Measurements from ENCODE around the gene LHFPL5. TPM values are rescaled to one million over a fixed set of nuclear protein-coding genes. Genes with fewer than 3 reads are reported as not detected.

Gene LHFPL5
- not detected for total RNA-seq
- long read RNA-seq: 0 reads

DNA sequence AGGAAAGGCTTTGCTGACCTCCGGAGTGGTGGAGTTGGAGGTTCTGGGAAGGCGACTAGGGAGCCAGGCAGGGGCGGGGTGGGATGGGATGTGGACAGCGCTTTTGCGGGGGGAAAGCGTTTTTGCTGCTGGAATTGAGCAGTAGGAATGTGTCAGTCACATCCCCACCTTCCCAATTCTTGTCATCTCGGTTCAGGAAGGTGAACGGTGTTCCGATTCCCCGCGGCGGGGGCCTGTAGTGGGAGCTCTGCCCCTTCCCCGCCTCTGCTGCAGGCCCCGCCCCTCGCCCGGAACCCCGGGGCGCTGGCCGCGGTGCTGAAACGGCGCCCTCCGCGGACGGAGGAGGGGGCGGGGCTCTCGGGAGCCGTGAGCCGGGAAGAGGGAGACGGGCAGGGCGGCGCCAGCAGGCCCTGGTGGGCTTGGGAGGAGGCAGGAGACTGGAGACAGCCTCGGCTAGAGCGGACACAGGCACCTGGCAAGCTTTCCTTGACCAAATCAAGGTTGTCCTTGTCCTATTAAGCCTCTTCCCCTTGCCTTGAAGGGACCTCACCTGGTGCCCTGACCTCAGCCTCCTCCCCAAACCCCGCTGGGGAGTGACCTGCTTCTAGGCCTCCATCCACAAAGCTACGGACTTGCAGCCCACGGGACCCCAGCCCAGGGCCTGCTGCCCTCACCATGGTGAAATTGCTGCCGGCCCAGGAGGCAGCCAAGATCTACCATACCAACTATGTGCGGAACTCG lies at the start of gene LHFPL5:
Gene LHFPL5 (plus strand): TSS at position 357 of the 741 bp plus-strand sequence. CDS start 319 bp downstream, at position 676.
- DNase-seq (ENCODE audit: low spot score): no peak
- intact Hi-C loops (cut with DNase I): no loop called here

DNA sequence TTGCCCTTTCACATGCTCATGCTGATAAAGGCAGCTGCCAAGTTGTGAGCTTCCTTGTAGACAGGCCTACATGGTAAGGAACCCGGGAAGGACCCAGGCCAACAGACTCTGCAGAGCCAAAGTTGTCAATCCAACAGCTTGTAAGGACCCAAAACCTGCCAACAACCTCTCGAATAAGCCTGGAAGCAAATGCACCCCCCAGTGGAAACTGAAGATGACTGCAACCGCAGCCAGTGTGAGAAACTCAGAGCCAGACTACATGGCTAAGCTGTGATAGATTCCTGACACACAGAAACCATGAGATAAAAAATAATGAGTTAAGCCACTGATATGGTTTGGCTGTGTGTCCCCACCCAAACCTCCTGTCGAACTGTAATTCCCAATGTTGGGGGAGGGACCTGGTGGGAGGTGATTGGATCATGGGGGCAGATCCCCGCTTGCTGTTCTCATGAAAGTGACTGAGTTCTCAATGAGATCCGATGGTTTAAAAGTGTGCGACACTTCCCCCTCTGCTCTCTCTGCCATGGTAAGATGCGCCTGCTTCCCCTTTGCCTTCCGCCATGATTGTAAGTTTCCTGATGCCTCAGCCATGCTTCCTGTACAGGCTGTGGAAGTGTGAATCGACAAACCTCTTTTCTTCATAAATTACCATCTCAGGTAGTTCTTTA lies 47.6 kb upstream of the LHFPL5 start:
- no peak for DNase-seq (ENCODE audit: low spot score)
- intact Hi-C loops (cut with DNase I): no loop called here

DNA sequence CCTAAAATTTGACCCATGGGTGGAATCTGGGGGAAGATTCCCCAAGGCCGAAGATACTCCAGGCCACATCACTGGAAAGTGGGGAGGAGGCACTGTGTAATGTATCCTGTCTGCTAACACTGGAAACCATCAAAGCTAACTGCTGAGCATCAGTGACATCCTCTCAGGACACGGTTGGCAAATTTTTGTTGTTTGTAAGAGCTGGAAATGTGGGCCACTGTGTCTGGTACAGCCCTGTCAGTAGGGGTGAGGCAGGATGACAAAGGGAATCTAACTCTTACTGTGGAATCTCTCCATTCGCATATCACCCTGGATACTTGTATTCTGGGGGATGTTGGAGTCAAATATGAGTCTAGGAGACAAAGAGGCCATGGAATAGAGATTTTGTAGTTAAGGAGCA lies 45.7 kb upstream of the LHFPL5 start:
- no peak for DNase-seq (ENCODE audit: low spot score)
- intact Hi-C loops (cut with DNase I): no loop called here

DNA sequence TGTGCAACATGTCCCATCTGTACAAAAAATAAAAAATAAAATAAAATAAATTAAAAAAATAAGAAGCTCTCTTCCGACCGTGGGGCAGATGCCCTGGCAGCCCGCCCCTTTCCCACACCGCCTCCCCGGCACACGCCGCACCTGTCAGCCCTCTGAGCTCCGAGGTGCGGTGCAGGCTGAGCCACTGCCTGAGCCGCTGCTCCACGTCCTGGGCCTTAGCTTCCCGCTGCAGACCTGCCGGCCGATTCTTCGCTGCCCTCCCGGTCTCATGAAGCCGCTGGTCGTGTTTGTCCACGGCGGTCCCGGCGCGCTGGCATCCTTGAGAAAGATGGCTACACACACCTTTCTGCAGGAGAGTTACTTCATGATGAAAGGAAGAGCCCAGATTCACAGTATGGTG lies 39.4 kb upstream of the LHFPL5 start:
- DNase-seq (ENCODE audit: low spot score): no peak
- intact Hi-C loops (cut with DNase I): no loop called here

DNA sequence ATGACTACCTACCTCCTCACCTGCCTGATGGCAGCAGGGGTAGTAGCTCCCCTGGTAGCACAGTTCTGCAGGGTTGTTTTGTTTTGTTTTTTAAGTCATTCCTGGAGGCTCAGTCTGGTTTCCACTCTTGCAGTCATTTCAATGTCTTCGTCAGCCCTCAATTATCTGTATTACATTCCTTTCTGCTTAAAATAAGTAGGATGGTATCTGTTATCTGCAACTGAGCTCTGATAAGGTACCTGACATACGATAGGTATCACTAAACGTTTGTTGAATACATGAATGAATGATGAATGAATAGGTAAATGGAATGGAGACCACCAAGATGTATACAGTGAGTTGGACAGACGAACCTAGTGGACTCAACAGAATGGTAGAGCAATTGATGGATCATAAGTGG lies 35.9 kb upstream of the LHFPL5 start:
- intact Hi-C loops (cut with DNase I): no loop called here
- DNase-seq (ENCODE audit: low spot score): no peak

DNA sequence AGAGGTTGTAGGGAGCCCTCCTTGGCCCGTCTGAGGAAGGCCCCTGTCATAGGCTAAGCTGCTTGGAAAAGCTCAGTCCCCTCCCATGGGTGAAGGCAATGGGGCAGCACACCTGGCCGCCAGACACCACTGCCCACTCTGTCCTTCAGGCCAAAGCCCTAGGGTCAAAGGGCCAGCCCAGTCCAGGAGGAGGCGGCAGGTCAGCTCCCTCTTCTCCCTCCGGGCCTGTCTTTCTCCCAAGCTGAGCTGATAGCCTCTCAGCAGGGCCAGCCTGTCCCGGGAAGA lies 33.9 kb upstream of the LHFPL5 start:
- intact Hi-C loops (cut with DNase I): no loop called here

DNA sequence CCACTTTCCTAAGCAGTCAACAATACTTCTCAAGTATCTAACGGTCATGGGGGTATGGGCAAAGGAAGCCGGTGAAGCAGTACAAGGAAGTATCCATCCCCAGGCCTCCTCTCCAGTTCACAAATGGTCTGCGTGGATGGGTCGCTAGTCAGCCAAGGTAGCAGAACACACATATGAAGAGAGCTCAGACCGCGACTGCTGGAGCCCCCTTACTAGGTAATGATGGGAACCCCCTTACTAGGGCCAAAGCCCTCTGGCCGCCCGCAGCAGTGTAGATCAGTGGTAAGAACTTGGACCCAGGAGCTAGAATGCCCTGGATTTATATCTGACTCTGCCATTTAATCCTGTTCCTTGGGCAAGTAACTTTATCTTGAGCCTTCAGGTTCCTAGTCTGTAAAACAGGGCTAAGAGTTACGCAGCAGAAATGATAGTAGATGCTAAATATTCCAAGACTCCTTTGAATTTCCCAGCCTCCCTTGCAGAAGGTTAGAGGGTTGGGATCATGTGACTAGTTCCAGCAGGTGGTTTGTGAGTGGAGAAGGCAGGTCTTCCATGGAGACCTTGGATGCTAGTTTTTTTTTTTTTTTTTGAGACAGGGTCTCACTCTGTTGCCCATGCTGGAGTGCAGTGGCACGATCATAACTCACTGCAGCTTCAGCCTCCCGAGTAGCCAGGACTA lies 30.9 kb upstream of the LHFPL5 start:
- intact Hi-C loops (cut with DNase I): no loop called here
- DNase-seq (ENCODE audit: low spot score): peak; percentile 12

More for the DNA sequence above, 33.9 kb upstream of the LHFPL5 start:
- DNase-seq (ENCODE audit: low spot score): no peak

DNA sequence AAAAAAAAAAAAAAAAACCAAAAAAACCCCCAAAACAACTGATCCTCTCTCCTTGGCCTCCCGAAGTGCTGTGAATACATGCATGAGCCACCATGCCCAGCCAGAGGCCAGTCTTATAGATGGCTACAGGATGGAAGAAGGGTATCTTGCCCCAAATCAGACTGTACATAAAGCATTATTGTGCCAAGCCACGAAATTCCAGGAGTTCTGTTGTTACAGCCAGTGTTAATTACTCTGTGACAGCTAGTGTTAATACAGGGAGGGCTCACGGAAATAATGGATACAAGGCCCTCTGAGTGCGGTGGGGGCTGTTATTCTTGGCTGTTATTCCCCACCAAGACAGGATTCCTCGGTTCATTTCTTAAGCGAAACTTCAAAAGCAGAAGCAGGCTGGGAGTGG lies 30.1 kb upstream of the LHFPL5 start:
- DNase-seq (ENCODE audit: low spot score): peak; percentile 12
- intact Hi-C loops (cut with DNase I): no loop called here

DNA sequence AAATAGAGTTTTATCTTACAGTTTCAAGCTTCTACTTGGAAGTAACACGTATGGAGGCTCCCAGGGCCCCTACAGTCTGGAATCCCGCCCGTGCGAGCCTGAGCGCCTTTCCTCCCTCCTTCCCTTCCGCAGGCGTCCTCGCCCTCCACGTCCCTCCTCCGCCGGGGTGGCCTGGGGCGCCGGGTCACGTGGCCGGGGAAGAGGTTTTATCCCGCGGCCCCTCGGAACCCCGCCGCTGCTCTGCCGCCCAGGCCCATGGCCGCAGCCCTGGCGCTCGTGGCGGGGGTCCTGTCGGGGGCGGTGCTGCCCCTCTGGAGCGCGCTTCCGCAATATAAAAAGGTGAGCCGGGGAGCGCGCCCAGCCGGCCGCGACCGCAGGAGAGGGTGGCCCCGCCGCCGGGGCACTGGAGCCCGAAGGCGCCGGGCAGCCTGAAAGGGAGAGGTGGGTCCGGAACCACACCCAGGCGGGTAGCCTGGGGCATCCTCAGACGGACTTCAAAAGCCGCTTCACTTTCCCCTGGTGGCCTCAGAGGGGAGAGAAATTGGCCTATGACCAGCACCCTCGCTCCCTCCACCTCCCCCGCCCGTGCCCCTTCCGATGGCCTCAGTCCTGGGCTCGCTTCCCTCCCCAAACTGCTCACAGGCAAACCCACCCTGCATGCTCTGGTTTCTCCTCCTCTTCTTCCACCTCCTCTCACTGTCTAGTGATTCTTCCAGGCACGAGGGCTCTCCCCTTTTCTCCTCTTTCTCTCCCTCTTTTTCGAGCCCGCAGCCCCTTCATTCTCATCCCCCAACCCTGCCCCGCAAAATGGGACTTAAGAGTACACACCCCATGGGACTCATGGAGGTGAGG lies 28.6 kb upstream of the LHFPL5 start, which contains the start of gene CLPSL2:
Gene CLPSL2 (plus strand): TSS at position 235 of the 852 bp plus-strand sequence. CDS start 21 bp downstream, at position 256.
- intact Hi-C loops (cut with DNase I): no loop called here
- peak; percentile 70 for DNase-seq (ENCODE audit: low spot score)

DNA sequence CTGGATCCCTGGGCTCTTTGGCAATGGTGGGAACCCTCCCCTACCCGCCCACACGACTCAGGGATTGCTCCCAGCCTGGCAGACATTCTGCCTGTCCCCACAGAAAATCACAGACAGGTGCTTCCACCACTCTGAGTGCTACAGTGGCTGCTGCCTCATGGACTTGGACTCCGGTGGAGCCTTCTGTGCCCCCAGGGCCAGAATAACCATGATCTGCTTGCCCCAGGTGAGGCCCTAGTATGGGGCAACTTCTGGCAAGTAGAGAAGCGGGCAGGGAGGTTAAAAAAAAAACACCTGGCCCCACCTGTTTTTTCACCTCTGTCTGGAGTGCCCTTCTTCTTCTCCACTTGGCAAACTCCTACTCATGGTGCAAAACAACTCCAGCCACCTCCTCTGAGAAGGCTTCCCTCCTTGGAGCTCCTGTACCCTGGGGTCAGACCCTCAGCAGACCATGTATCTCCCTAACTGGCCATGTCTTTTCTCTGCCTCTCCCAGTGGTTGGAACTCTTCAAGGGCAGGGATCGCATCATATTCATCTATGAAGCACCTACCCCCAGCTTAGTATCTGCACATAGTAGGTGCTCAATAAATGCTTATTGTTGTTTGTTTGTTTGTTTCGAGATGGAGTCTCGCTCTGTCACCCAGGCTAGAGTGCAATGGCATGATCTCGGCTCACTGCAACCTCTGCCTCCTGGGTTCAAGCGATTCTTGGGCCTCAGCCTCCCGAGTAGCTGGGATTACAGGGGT lies 27.6 kb upstream of the LHFPL5 start:
- DNase-seq (ENCODE audit: low spot score): no peak
- intact Hi-C loops (cut with DNase I): no loop called here

DNA sequence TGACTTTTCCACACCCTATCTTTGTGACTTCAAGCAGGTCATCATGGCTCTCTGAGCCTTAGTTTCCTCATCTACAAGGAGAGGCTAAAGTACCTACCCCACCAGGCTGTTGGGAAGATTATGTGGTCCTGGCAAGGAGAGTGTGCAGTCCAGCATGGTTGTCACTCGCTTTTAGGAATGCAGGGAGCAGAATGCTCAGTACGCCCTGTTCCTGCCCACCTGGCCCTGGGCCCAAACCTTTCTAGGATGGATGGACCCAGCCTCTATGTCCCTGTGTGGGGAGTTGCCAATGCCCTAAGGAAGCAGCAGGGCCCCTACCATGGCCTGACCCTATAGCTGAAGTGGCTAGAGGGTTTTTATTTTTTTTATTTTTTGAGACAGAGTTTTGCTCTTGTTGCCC lies 26.7 kb upstream of the LHFPL5 start:
- intact Hi-C loops (cut with DNase I): no loop called here

DNA sequence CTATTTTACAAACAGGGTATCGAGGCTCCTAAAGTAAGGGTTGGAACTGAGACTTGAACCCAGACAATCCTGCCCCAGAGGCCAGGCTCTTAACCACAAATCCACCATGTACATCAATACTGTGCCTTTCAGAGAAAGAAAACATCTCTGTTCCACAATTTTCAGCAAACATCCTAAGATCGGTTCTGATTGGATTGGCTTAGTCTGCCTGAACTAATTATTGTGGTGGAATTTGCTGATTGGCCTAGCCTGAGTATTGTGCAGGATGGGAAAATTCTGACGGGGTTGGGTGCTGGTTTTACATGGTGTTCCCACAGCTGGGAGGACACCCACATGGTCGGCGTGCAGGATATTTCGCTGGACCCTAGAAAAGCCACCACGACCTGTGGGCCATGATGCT lies 24.4 kb upstream of the LHFPL5 start, which contains the start of gene CLPSL1:
Gene CLPSL1 (plus strand): TSS at position 301 of the 400 bp plus-strand sequence. CDS start 92 bp downstream, at position 393.
- DNase-seq (ENCODE audit: low spot score): no peak
- intact Hi-C loops (cut with DNase I): no loop called here

More for the DNA sequence above, 26.7 kb upstream of the LHFPL5 start:
- no peak for DNase-seq (ENCODE audit: low spot score)

DNA sequence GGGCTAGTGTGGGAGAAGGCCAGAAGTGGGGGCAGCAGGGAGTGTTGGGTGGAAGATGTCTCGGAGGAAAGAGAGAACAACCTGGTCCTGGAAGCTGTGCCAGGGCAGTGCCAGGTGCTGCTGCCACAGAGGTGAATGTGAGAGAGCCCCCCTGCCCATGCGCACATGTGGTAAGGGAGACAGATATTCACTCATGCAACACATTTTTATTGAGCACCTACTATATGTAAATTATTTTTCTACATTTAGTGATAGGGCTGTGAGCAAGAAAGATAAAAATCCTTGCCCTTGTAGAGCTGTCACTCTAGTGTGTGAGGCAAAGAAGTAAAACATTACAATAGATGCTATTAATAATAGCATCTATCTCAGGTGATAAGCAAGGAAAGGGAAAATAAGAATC lies 23.9 kb upstream of the LHFPL5 start:
- DNase-seq (ENCODE audit: low spot score): no peak
- intact Hi-C loops (cut with DNase I): no loop called here

DNA sequence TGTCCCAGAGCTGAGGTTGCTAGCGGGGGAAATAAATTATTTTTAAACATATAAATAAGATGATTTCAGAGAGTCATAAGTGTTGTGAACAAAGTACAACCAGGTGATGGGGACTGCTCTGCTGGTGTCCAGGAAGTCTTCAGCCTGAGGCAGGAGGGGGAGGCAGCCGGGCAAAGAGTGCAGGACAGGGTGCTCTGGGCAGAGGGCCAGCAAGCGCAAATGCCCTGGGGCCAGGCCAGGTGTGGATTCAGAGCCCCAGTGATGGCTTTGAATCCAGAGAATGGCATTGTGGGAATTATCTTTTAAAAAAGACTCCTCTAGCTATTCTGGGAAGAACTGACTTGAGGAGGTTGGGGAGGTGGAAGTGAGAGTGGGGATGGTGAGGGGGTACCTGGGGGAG lies 22.7 kb upstream of the LHFPL5 start:
- intact Hi-C loops (cut with DNase I): no loop called here
- DNase-seq (ENCODE audit: low spot score): no peak

DNA sequence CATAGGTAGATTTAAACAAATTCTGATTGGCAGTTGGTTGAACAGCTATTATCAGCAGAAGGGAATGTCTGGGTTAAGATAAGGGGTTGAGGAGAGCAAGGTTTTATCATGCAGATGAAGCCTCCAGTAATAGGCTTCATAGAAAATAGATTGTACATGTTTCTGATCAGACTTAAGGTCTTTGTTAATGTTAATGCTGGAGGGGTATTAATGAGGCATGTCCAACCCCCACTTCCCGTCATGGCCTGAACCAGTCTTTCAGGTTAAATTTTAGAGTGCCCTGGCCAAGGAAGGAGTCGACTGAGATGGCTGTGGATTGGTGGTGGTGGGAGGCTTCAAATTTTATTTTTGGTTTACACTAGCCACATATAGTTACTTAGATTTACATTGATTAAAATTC lies 21.0 kb upstream of the LHFPL5 start:
- intact Hi-C loops (cut with DNase I): no loop called here
- DNase-seq (ENCODE audit: low spot score): no peak

DNA sequence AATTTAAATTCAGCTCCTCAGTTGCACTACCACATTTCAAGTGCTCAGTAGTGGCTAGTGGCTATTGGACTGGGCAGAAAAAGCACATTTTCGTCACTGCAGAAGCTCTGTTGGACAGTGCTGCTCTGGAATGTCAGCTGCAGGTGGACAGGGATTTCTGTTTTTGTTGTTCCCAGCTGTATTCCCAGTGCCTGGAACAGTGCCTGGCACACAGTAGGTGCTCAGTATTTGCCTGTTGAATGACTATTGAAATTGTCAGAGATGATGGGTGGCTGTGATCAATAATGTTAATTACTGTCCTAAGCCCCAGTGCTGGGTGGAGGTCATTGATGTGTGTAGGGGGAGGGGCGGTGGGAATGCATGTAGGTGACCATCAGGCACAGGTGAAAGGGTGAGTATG lies 18.9 kb upstream of the LHFPL5 start:
- DNase-seq (ENCODE audit: low spot score): no peak
- intact Hi-C loops (cut with DNase I): no loop called here

DNA sequence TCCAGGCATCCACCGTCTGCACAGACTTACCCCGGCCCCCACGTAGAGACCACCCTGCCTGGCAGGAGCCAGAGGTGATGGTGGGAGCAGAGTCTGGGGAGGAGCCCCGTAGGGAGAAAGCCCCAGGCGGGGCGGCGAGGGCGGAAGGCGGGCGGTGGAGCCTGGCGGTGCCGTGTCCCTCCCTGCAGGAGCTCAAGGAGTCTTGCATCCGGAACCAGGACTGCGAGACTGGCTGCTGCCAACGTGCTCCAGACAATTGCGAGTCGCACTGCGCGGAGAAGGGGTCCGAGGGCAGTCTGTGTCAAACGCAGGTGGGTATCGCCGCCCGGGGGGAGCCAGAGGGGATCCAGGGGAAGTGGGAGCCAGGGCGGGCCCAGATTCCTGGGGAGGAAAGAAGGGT lies 18.3 kb upstream of the LHFPL5 start:
- no peak for DNase-seq (ENCODE audit: low spot score)
- intact Hi-C loops (cut with DNase I): loop anchor here (1.0 kb wide), 1 partner anchor 11 kb away; no protein-coding TSS in a partner anchor

DNA sequence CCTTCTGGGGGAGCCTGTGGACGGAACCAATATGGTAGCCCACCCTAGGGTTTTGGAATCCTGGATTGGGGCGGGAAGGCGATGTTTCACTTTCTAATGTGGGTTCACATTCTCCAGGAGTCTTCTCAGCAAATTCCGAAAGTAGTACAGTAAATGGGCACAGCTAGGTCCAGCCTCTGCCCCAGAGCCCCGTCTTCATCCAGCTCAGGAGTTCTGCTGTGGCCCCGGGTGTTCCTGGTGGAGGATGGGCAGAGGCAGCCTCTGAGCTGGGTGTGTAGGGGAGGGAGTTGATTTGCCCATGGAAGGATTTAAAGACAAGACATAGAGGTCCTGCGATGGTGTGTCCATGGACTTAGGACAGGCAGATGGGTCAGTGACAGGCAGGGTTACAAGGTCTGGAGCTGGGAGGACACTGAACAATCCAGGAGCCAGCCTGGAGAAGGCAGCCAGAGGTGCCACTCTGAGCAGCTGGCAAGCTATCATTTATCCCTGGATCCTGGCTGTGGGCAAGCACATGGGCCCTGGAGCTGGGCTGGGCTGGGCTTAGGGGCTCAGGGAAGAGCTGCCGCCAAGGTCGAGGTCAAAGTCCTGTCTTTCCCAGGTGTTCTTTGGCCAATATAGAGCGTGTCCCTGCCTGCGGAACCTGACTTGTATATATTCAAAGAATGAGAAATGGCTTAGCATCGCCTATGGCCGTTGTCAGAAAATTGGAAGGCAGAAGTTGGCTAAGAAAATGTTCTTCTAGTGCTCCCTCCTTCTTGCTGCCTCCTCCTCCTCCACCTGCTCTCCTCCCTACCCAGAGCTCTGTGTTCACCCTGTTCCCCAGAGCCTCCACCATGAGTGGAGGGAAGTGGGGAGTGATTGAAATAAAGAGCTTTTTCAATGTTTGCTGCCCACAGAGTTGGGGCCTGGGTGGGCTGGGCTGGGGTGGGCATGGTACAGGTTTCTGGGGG lies 17.6 kb upstream of the LHFPL5 start:
- no peak for DNase-seq (ENCODE audit: low spot score)

More for the DNA sequence above, 17.6 kb upstream of the LHFPL5 start:
- intact Hi-C loops (cut with DNase I): loop anchor here (1.0 kb wide), 1 partner anchor 11 kb away; no protein-coding TSS in a partner anchor

Measured in cardiac septum (tissue), 1 donor.